Measurements from ENCODE around the gene KTN1. TPM values are rescaled to one million over a fixed set of nuclear protein-coding genes. Genes with fewer than 3 reads are reported as not detected.

KTN1 gene
- total RNA-seq, 6 donors from 2014 or later = 69.1 to 215 (median 116) TPM

DNA sequence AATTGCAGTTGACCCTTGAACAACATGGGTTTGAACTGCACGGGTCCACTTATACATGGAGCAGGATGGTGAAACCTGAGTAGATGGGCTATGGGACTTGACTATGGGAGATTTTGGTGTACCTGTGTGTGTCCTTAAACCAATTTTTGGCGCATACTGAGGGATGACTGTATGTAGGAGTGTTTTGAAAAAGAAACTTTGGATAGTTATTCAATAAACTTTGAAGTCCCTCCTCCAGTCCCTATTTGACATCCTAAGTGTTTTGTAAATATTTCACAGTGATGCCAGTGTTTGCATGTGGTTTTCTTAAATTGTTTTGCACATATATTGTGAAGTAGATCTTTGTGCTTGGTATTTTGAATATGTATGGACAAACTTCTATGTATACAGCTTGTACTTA is 12.4 kb downstream of the KTN1 start:
- 70 to 80% methylated on average over 2 of the region's 2 CpGs for WGBS, 2 donors
- no peak overlapping the region for H3K4me3 ChIP-seq
- no peak for ATAC-seq (ENCODE audit: low FRiP score in 2 of 2)
- H3K27me3 ChIP-seq = no peaks in the 10 kb centered on the region
- TF ChIP-seq POLR2A (IDR thresholded peaks at IDR 0.05) (no peak), EP300 (IDR thresholded peaks at IDR 0.05) (no peak), POLR2AphosphoS5 (IDR thresholded peaks at IDR 0.05) (no peak)
- TF ChIP-seq, protein P1, sequence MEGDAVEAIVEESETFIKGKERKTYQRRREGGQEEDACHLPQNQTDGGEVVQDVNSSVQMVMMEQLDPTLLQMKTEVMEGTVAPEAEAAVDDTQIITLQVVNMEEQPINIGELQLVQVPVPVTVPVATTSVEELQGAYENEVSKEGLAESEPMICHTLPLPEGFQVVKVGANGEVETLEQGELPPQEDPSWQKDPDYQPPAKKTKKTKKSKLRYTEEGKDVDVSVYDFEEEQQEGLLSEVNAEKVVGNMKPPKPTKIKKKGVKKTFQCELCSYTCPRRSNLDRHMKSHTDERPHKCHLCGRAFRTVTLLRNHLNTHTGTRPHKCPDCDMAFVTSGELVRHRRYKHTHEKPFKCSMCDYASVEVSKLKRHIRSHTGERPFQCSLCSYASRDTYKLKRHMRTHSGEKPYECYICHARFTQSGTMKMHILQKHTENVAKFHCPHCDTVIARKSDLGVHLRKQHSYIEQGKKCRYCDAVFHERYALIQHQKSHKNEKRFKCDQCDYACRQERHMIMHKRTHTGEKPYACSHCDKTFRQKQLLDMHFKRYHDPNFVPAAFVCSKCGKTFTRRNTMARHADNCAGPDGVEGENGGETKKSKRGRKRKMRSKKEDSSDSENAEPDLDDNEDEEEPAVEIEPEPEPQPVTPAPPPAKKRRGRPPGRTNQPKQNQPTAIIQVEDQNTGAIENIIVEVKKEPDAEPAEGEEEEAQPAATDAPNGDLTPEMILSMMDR (IDR thresholded peaks at IDR 0.05) = no peak
- H3K4me1 ChIP-seq = peaks cover 14 to 39% (median 18%) of the 10 kb centered on the region in 4 donors
- H3K27ac ChIP-seq = no peak overlapping the region
- no peak for DNase-seq
- H3K36me3 ChIP-seq = no peaks in the 10 kb centered on the region
- no peaks in the 10 kb centered on the region for H3K9me3 ChIP-seq

DNA sequence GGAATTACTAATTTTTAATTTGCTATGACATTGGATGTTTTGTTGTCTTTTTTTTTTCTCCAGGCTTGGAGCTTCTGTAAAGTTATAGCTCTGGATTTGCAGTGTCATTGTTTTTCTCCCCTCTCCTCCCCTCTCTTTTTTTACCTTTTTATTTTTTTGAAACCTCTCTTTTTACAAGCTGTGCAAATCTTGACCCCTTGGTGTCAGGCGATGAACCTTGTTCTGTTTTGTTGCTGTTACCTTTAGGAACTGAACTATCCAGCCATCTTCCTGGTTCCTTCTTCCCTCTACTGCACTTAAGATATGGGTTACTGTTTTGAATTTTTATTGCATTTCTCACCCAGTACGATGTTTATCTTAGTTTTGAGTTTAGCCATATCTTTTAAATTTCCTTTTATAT is 13.7 kb downstream of the KTN1 start:
- H3K36me3 ChIP-seq = no peaks in the 10 kb centered on the region
- 68 to 77% methylated on average over 2 of the region's 2 CpGs for WGBS, 2 donors
- no peak overlapping the region for H3K27ac ChIP-seq
- no peaks in the 10 kb centered on the region for H3K27me3 ChIP-seq
- no peak for DNase-seq
- TF ChIP-seq, protein P1 (IDR thresholded peaks at IDR 0.05) = no peak
- TF ChIP-seq POLR2A (IDR thresholded peaks at IDR 0.05) = no peak
- no peak for TF ChIP-seq POLR2AphosphoS5 (IDR thresholded peaks at IDR 0.05)
- no peak for TF ChIP-seq EP300 (IDR thresholded peaks at IDR 0.05)
- H3K4me1 ChIP-seq = peaks cover 5 to 27% (median 10%) of the 10 kb centered on the region in 4 donors
- no peaks in the 10 kb centered on the region for H3K9me3 ChIP-seq
- no peak for ATAC-seq (ENCODE audit: low FRiP score in 2 of 2)
- no peak overlapping the region for H3K4me3 ChIP-seq

GRCh38 chr14:55599250-55599879 is 19.4 kb downstream of the KTN1 start:
- no peaks in the 10 kb centered on the region for H3K9me3 ChIP-seq
- no peaks in the 10 kb centered on the region for H3K36me3 ChIP-seq
- no peak for ATAC-seq (ENCODE audit: low FRiP score in 2 of 2)
- H3K27ac ChIP-seq = no peak overlapping the region
- no peak overlapping the region for H3K4me3 ChIP-seq
- H3K4me1 ChIP-seq = peaks cover 0 to 7% (median 2%) of the 10 kb centered on the region in 4 donors
- WGBS, 2 donors = 78% methylated on average over 14 of the region's 14 CpGs
- TF ChIP-seq POLR2A (IDR thresholded peaks at IDR 0.05) (no peak), POLR2AphosphoS5 (IDR thresholded peaks at IDR 0.05) (no peak), EP300 (IDR thresholded peaks at IDR 0.05) (no peak)
- TF ChIP-seq, protein P1 (IDR thresholded peaks at IDR 0.05) = no peak
- DNase-seq = peak; percentile 32 to 38
- no peaks in the 10 kb centered on the region for H3K27me3 ChIP-seq

GRCh38 chr14:55600784-55601561 is 21.0 kb downstream of the KTN1 start:
- Histone ChIP-seq H3K9me3 (no peaks in the 10 kb centered on the region), H3K4me1 (peaks cover 5 to 13% (median 5%) of the 10 kb centered on the region in 4 donors), H3K36me3 (no peaks in the 10 kb centered on the region), H3K27me3 (no peaks in the 10 kb centered on the region), H3K27ac (no peak overlapping the region), H3K4me3 (no peak overlapping the region)
- 86 to 87% methylated on average over 5 of the region's 5 CpGs for WGBS, 2 donors
- ATAC-seq (ENCODE audit: low FRiP score in 2 of 2) (no peak), DNase-seq (no peak)
- TF ChIP-seq, protein P1 (IDR thresholded peaks at IDR 0.05) = no peak
- TF ChIP-seq POLR2A (IDR thresholded peaks at IDR 0.05) = no peak
- no peak for TF ChIP-seq EP300 (IDR thresholded peaks at IDR 0.05)
- no peak for TF ChIP-seq POLR2AphosphoS5 (IDR thresholded peaks at IDR 0.05)
